ENCODE data around the gene AGXT. TPM values are rescaled to one million over a fixed set of nuclear protein-coding genes. Genes with fewer than 3 reads are reported as not detected.

Gene AGXT
- total and polyA plus RNA-seq, 2 of the 8 experiments (the other 6 are each of a cell fraction or from before 2014, with no cell fraction given), result 0.03 TPM; not detected in 1

- CTCF ChIA-PET (ENCODE audit: partially characterized antibody), result interaction anchor here (0.5 to 4.4 kb wide), 7 partner anchors 13 to 646 kb away, joined by 3 to 26 read pairs (median 3); no protein-coding TSS in a partner anchor
- Histone ChIP-seq H4K5ac (ENCODE audit: insufficient read length, low read depth, low read length) (no peak overlapping the region), H3K9ac (replicated peaks in 1 of 4; ENCODE audit: extremely low read depth in 1 of 4, low read depth in 3 of 4, low read length in 3 of 4) (no peak overlapping the region), H3K4me1 (replicated peaks in 1 of 4; ENCODE audit: control insufficient read depth in 3 of 4, insufficient read depth in 4 of 4, low read length in 3 of 4) (peaks cover 0 to 5% (median 3%) of the 10 kb centered on the region in 4 experiments; a peak in 3 of 7 replicates), H4K20me1 (replicated peaks in 1 of 2; ENCODE audit: control insufficient read depth in 1 of 2, insufficient read depth in 2 of 2, low read length in 2 of 2) (peaks cover 2 to 4% of the 10 kb centered on the region in 2 experiments), H2BK5ac (ENCODE audit: low read depth, low read length) (no peak overlapping the region), H2BK12ac (ENCODE audit: low read depth, low read length) (no peak overlapping the region), H3K27ac (ENCODE audit: low read depth, low read length) (no peak overlapping the region), H4K91ac (replicated peaks; ENCODE audit: insufficient read length, low read length) (no peak overlapping the region), H2AFZ (ENCODE audit: low read length) (no peak overlapping the region), H3K4ac (replicated peaks; ENCODE audit: insufficient read length, low read depth, low read length) (no peak overlapping the region), H3K14ac (ENCODE audit: insufficient read length) (no peak overlapping the region), H2BK20ac (ENCODE audit: low read length) (no peak overlapping the region), H3K36me3 (ENCODE audit: control insufficient read depth in 2 of 4, insufficient read depth in 4 of 4, low read length in 3 of 4) (no peaks in the 10 kb centered on the region), H3K9me3 (ENCODE audit: insufficient read depth in 2 of 2, low read depth in 1 of 2, low read length in 1 of 2) (no peaks in the 10 kb centered on the region), H2BK15ac (ENCODE audit: low read length) (no peak overlapping the region), H2AK5ac (ENCODE audit: low read depth, low read length) (no peak overlapping the region), H3K4me2 (ENCODE audit: insufficient read depth in 1 of 2, low read depth in 2 of 2, low read length in 2 of 2) (no peak overlapping the region), H3K79me2 (ENCODE audit: control insufficient read depth in 1 of 2, insufficient read depth in 2 of 2, low read length in 2 of 2) (no peaks in the 10 kb centered on the region), H3K27me3 (replicated peaks in 1 of 4; ENCODE audit: control insufficient read depth in 3 of 4, extremely low read depth in 1 of 4, insufficient read depth in 3 of 4, low read length in 3 of 4) (peaks cover 1 to 9% (median 9%) of the 10 kb centered on the region in 4 experiments; a peak in 6 of 7 replicates), H3K23ac (ENCODE audit: insufficient read length) (no peak overlapping the region), H2BK120ac (replicated peaks; ENCODE audit: low read depth, low read length) (no peak overlapping the region), H3K56ac (replicated peaks; ENCODE audit: insufficient read length, low read depth, low read length) (no peak overlapping the region), H3K79me1 (ENCODE audit: low read depth, low read length) (no peaks in the 10 kb centered on the region), H4K8ac (ENCODE audit: extremely low read depth, insufficient read depth, low read length) (no peak overlapping the region), H3K18ac (ENCODE audit: extremely low read depth, low read length) (no peak overlapping the region), H3K4me3 (ENCODE audit: extremely low read depth in 1 of 4, insufficient read depth in 2 of 4, low read depth in 3 of 4, low read length in 4 of 4) (no peak overlapping the region), H3K23me2 (ENCODE audit: low read depth, low read length) (peaks cover 4% of the 10 kb centered on the region; the same call in 1 of the 2 replicates)
- no peak for FAIRE-seq
- WGBS, 2 experiments (ENCODE audit: extremely low coverage in 1 of 2, insufficient coverage in 1 of 2, insufficient read length in 1 of 2, insufficient replicate concordance in 2 of 2, low coverage in 1 of 2, low lambda C conversion rate in 2 of 2, missing lambda C conversion rate in 1 of 2), result 86% methylated on average over 19 of the region's 20 CpGs; no CpG with 5 or more reads in 1 of the 2 experiments
- POLR2A ChIA-PET (ENCODE audit: partially characterized antibody), result no interaction called here
- DNase-seq (ENCODE audit: low read depth in 1 of 2, low spot score in 2 of 2), result no peak
- TF ChIP-seq TAF1 (IDR thresholded peaks at IDR 0.05; ENCODE audit: low read depth, low read length), result no peak
- TF ChIP-seq SIRT6 (IDR thresholded peaks at IDR 0.05; ENCODE audit: low read length), result no peak
- no peak for TF ChIP-seq RXRA (IDR thresholded peaks at IDR 0.05; ENCODE audit: insufficient read depth, low read depth, low read length)
- TF ChIP-seq YY1 (IDR thresholded peaks at IDR 0.05; ENCODE audit: low read depth, low read length), result no peak
- no peak for TF ChIP-seq PHF8 (conservative IDR thresholded peaks at IDR 0.05; ENCODE audit: low read depth, low read length)
- no peak for TF ChIP-seq BACH1 (IDR thresholded peaks at IDR 0.05; ENCODE audit: low read length)
- TF ChIP-seq GABPA (IDR thresholded peaks at IDR 0.05; ENCODE audit: borderline replicate concordance, insufficient read depth, low read length), result no peak
- no peak for TF ChIP-seq TAF7 (optimal IDR thresholded peaks at IDR 0.05; ENCODE audit: borderline replicate concordance, low read depth, low read length)
- no peak for TF ChIP-seq SP2 (IDR thresholded peaks at IDR 0.05; ENCODE audit: low read length)
- TF ChIP-seq EZH2 (IDR thresholded peaks at IDR 0.05; ENCODE audit: low read depth, low read length, severe bottlenecking), result no peak
- no peak for TF ChIP-seq TBP (IDR thresholded peaks at IDR 0.05; ENCODE audit: low read depth, low read length)
- TF ChIP-seq CBX5 (IDR thresholded peaks at IDR 0.05; ENCODE audit: low read depth, low read length), result no peak
- TF ChIP-seq TEAD4 (IDR thresholded peaks at IDR 0.05; ENCODE audit: low read depth, low read length), result no peak
- TF ChIP-seq KDM5A (IDR thresholded peaks at IDR 0.05; ENCODE audit: low read length), result no peak
- TF ChIP-seq JUN (IDR thresholded peaks at IDR 0.05; ENCODE audit: low read depth, low read length), result no peak
Measured at GRCh38 chr2:240911641-240912265, 43.1 kb downstream of the AGXT start.

Measured in H1 (cell line).